Body of pancreas (tissue), 4 donors: ENCODE results near the gene OPRD1. TPM values are rescaled to one million over a fixed set of nuclear protein-coding genes. Genes with fewer than 3 reads are reported as not detected.

Source experiments
- ATAC-seq: fragments of 150-250 bp; one replicate; pipeline ENCODE4 v1.9.1; 2016
- DNase-seq, 4 donors: peaks; one replicate each; pipeline ENCODE4 v3.0.0-alpha.2; 2019
- H3K27ac ChIP-seq, 4 donors: fragments of 200-600 bp; sonication (generic); 1 replicate in 3 of 4; 2 replicates in 1 of 4; pipeline versions ENCODE4 v1.5.1 to v1.6.1; 2016 to 2019; ENCODE audit warnings: mild to moderate bottlenecking in 1 of 4, mixed read lengths in 1 of 4, moderate library complexity in 1 of 4
- H3K27me3 ChIP-seq, 2 donors: fragments of 200-600 bp; sonication (generic); one replicate each; pipeline ENCODE4 v1.6.0; 2016; ENCODE audit warnings: mild to moderate bottlenecking in 1 of 2
- H3K36me3 ChIP-seq, 2 donors: fragments of 200-600 bp; sonication (generic); replicated peaks in 1 of 2; 2 replicates each; pipeline ENCODE4 v1.5.1; 2016; ENCODE audit warnings: low read depth in 2 of 2; ENCODE audit not compliant: insufficient read depth in 1 of 2
- H3K4me1 ChIP-seq: fragments of 200-600 bp; sonication (generic); one replicate; pipeline ENCODE4 v1.6.0; 2016
- H3K4me3 ChIP-seq, 2 donors: fragments of 200-600 bp; sonication (generic); 1 replicate in 1 of 2; 2 replicates in 1 of 2; pipeline ENCODE4 v1.5.1; 2016 to 2019
- H3K9me3 ChIP-seq, 3 donors: fragments of 200-600 bp; sonication (generic); 1 replicate in 2 of 3; 2 replicates in 1 of 3; pipeline ENCODE4 v1.5.1; 2016
- POLR2A ChIP-seq, 3 donors: fragments of 450-650 bp; IDR thresholded peaks; one replicate each; pipeline ENCODE4 v1.6.1; 2016; ENCODE audit warnings: antibody characterized with exemption in 3 of 3, mild to moderate bottlenecking in 2 of 3
- WGBS, 2 donors: methylation state at CpG; one replicate each; pipeline ENCODE4 v1.1.5; 2017; 5-methylcytosine and 5-hydroxymethylcytosine counted together
- intact Hi-C: fragments of 100-400 bp; cut with DNase I; formaldehyde crosslinking; loops from one replicate; pipeline ENCODE4 v1.15.1; 2023
- total RNA-seq, 2 donors: library from RNA; depleted of rRNA; stranded (reverse); fragments of >200 nt; gene quantifications; one replicate each; pipeline ENCODE4 v1.1.0, GENCODE V29; 2016
- TF ChIP-seq, protein P1 (sequence below), 7 experiments: fragments of 450-650 bp in 4 of 7; fragments of 200-600 bp in 3 of 7; sonication (generic) in 3 of 7; IDR thresholded peaks; one replicate each; pipeline ENCODE4 v1.5.1; 2016 to 2019; ENCODE audit warnings: antibody characterized with exemption in 7 of 7

OPRD1 gene
- total RNA-seq, 2 donors from 2014 or later = 0.66 TPM; not detected in 1

DNA sequence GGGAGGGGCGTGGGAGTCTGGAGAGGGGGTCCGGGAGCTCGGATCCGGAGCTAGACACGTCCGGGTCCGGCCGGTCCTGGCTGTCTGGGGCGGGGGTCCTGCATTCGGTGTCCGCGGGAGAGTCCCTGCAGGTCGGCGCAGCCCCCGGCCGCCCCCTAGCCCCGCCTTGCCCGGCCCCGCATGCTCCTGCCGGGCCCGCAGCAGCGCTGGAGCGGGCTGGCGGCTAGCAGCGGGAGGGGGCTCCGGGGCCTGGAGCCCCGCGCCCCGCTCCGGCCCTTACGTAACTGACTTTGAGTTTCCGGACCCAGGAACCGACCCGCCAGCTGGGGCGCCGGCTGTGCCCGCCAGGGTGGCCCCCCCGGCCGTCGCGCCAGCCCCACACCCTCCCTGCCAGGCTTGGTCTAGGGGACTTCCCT, 75.5 kb downstream of the OPRD1 start:
- DNase-seq (peak; percentile 37 to 55 (median 47)), ATAC-seq (peak; percentile 29)
- Histone ChIP-seq H3K36me3 (no peaks in the 10 kb centered on the region), H3K4me3 (peak overlapping the region; percentile 73 to 85), H3K4me1 (peaks cover 45% of the 10 kb centered on the region), H3K27me3 (no peaks in the 10 kb centered on the region), H3K27ac (peak overlapping the region; percentile 64 to 83 (median 75)), H3K9me3 (no peaks in the 10 kb centered on the region)
- WGBS, 2 donors = 0 to 1% methylated on average over 2 to 37 of the region's 41 CpGs
- TF ChIP-seq POLR2A (IDR thresholded peaks at IDR 0.05) = no peak
- TF ChIP-seq, protein P1, sequence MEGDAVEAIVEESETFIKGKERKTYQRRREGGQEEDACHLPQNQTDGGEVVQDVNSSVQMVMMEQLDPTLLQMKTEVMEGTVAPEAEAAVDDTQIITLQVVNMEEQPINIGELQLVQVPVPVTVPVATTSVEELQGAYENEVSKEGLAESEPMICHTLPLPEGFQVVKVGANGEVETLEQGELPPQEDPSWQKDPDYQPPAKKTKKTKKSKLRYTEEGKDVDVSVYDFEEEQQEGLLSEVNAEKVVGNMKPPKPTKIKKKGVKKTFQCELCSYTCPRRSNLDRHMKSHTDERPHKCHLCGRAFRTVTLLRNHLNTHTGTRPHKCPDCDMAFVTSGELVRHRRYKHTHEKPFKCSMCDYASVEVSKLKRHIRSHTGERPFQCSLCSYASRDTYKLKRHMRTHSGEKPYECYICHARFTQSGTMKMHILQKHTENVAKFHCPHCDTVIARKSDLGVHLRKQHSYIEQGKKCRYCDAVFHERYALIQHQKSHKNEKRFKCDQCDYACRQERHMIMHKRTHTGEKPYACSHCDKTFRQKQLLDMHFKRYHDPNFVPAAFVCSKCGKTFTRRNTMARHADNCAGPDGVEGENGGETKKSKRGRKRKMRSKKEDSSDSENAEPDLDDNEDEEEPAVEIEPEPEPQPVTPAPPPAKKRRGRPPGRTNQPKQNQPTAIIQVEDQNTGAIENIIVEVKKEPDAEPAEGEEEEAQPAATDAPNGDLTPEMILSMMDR (IDR thresholded peaks at IDR 0.05) = no peak
- intact Hi-C loops = no loop called here

DNA sequence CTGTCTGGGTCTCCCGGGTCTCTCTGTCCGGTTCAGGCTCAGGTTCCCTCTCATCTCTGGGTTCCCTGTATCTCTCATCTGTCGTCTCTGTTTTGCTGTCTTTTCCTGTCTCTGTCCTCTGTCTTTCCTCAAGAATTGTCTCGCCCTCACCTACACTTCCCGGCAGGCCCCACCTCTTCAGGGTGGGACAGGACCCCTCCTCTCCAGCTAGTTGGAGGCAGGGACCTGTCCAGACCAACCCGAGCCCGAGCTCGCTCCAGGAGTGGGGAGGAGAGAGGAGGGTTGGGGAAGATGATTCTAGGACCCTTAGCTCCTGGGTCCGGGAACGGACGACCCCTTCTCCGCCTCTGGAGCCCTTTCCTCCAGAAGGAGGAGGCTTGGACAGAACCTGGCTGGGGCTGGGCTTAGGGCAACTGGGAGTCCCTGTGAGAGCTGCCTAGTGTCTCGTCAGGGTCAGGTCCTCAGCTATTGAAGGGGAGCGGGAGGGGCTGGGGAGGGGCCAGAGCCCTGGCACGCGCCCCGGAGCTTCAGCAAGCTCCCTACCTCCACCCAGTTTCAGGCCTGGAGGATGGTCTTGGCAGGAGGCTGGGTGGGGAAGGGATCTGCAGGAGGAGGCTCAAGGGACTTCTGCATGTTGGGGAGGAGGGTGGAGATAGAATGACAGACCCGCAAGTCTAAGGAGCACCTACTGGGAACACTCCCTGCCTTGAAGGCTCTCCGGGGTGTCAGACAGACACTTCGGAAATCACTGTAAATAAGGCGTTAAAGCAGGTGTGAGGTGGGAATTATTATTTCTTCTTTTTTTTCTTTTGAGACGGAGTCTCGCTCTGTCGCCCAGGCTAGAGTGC, 76.1 kb downstream of the OPRD1 start:
- peak; percentile 51 to 71 (median 61) for DNase-seq
- no peak for ATAC-seq
- peak overlapping the region; percentile 64 to 83 (median 75) for H3K27ac ChIP-seq
- TF ChIP-seq, protein P1 (IDR thresholded peaks at IDR 0.05) = no peak
- peak in 1 of 3 donors; percentile 32 for TF ChIP-seq POLR2A (IDR thresholded peaks at IDR 0.05)
- WGBS, 2 donors = 26 to 32% methylated on average over 18 to 24 of the region's 24 CpGs
- H3K4me3 ChIP-seq = peak overlapping the region; percentile 73 to 85
- intact Hi-C loops = no loop called here
- no peaks in the 10 kb centered on the region for H3K27me3 ChIP-seq
- peaks cover 43% of the 10 kb centered on the region for H3K4me1 ChIP-seq
- no peaks in the 10 kb centered on the region for H3K9me3 ChIP-seq
- no peaks in the 10 kb centered on the region for H3K36me3 ChIP-seq

DNA sequence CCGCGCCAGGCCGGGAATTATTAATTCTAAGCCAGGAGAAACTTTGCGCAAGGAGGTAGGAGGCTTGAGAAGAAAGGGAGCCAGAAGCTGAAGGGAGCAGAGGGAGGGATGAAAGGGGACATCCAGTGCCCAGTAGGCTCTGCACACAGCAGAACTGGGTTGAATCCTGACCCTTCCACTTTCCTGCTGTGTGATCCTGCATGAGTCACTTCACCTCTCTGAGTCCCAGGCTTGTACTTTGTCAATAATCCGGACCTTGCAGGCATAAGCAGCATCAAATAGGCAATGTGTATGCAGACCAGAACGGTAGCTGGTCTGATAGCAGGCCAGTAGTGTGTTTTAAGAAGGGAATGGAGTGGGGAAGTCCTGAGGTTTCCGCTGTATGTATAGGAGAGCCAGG, 76.9 kb downstream of the OPRD1 start:
- H3K4me1 ChIP-seq = peaks cover 42% of the 10 kb centered on the region
- intact Hi-C loops = no loop called here
- DNase-seq (no peak), ATAC-seq (no peak)
- H3K4me3 ChIP-seq = no peak overlapping the region
- no peaks in the 10 kb centered on the region for H3K36me3 ChIP-seq
- TF ChIP-seq, protein P1 (IDR thresholded peaks at IDR 0.05) = no peak
- TF ChIP-seq POLR2A (IDR thresholded peaks at IDR 0.05) = no peak
- no peak overlapping the region for H3K27ac ChIP-seq
- no peaks in the 10 kb centered on the region for H3K9me3 ChIP-seq
- no peaks in the 10 kb centered on the region for H3K27me3 ChIP-seq
- 85 to 89% methylated on average over 5 to 7 of the region's 7 CpGs for WGBS, 2 donors

DNA sequence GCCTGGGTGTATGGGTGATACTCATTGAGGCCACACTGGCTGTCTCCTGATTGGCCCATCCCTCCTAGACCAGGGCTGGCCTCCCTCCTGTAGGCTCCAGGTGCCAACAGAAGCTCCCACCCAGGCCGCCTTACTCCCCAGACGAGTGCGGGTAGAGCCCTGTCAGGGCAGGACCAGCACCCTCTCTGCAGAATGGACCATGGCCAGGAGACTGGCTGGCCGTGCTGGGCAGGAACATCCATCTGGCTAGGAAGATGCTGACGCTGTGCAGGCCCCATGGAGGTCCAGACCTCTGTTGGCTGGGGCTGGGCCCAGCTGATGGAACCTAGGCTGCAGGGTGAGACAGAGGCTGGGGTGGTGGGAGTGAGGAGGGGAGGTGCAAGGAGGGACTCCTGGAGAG, 77.4 kb downstream of the OPRD1 start:
- Histone ChIP-seq H3K36me3 (no peaks in the 10 kb centered on the region), H3K4me1 (peaks cover 37% of the 10 kb centered on the region), H3K4me3 (no peak overlapping the region), H3K9me3 (no peaks in the 10 kb centered on the region), H3K27ac (no peak overlapping the region), H3K27me3 (no peaks in the 10 kb centered on the region)
- no peak for ATAC-seq
- TF ChIP-seq, protein P1 (IDR thresholded peaks at IDR 0.05) = no peak
- no peak for TF ChIP-seq POLR2A (IDR thresholded peaks at IDR 0.05)
- intact Hi-C loops = no loop called here
- DNase-seq = no peak
- 75 to 96% methylated on average over 4 to 5 of the region's 5 CpGs for WGBS, 2 donors
